ENCODE data around the gene ACHE.
"Not testable (repeated sequence)": the region's sequence is repeated elsewhere in the genome, so short reads cannot be mapped to it uniquely, and the experiment has no call there.

ACHE gene

GRCh38 chr7:100914879-100915447 lies 19.3 kb upstream of the ACHE start:
- H3K9ac ChIP-seq (ENCODE audit: low read length): no peak overlapping the region
- no peaks in the 10 kb centered on the region for H3K9me3 ChIP-seq (ENCODE audit: low read length)
- H3K4me1 ChIP-seq (ENCODE audit: insufficient read depth, low read length): no peaks in the 10 kb centered on the region
- H3K27ac ChIP-seq (ENCODE audit: low read depth, low read length): no peak overlapping the region
- no peaks in the 10 kb centered on the region for H3K27me3 ChIP-seq (ENCODE audit: control insufficient read depth in 1 of 2, insufficient read depth in 2 of 2, low read length in 2 of 2)
- H3K36me3 ChIP-seq (ENCODE audit: insufficient read depth, low read length): no peaks in the 10 kb centered on the region
- H3K4me3 ChIP-seq (ENCODE audit: low read depth in 1 of 2, low read length in 2 of 2): no peak overlapping the region

- no peaks in the 10 kb centered on the region for H3K36me3 ChIP-seq (ENCODE audit: insufficient read depth, low read length)
- no peaks in the 10 kb centered on the region for H3K9me3 ChIP-seq (ENCODE audit: low read length)
- no peak overlapping the region for H3K9ac ChIP-seq (ENCODE audit: low read length)
- no peaks in the 10 kb centered on the region for H3K27me3 ChIP-seq (ENCODE audit: control insufficient read depth in 1 of 2, insufficient read depth in 2 of 2, low read length in 2 of 2)
- H3K27ac ChIP-seq (ENCODE audit: low read depth, low read length): no peak overlapping the region
- no peaks in the 10 kb centered on the region for H3K4me1 ChIP-seq (ENCODE audit: insufficient read depth, low read length)
- H3K4me3 ChIP-seq (ENCODE audit: low read depth in 1 of 2, low read length in 2 of 2): no peak overlapping the region
Measured at GRCh38 chr7:100914208-100914878, 18.7 kb upstream of the ACHE start.

- Histone ChIP-seq H3K36me3 (ENCODE audit: insufficient read depth, low read length) (no peaks in the 10 kb centered on the region), H3K9me3 (ENCODE audit: low read length) (no peaks in the 10 kb centered on the region), H3K4me3 (ENCODE audit: low read depth in 1 of 2, low read length in 2 of 2) (no peak overlapping the region), H3K4me1 (ENCODE audit: insufficient read depth, low read length) (no peaks in the 10 kb centered on the region), H3K27me3 (ENCODE audit: control insufficient read depth in 1 of 2, insufficient read depth in 2 of 2, low read length in 2 of 2) (no peaks in the 10 kb centered on the region), H3K9ac (ENCODE audit: low read length) (no peak overlapping the region), H3K27ac (ENCODE audit: low read depth, low read length) (no peak overlapping the region)
Measured at GRCh38 chr7:100911484-100911883, 15.8 kb upstream of the ACHE start.

- H3K4me1 ChIP-seq (ENCODE audit: insufficient read depth, low read length); H3K27ac ChIP-seq (ENCODE audit: low read depth, low read length); H3K27me3 ChIP-seq (ENCODE audit: control insufficient read depth in 1 of 2, insufficient read depth in 2 of 2, low read length in 2 of 2); H3K4me3 ChIP-seq (ENCODE audit: low read depth in 1 of 2, low read length in 2 of 2); H3K9me3 ChIP-seq (ENCODE audit: low read length); H3K9ac ChIP-seq (ENCODE audit: low read length); H3K36me3 ChIP-seq (ENCODE audit: insufficient read depth, low read length): not testable (repeated sequence)
Measured at GRCh38 chr7:100910443-100910842, 14.8 kb upstream of the ACHE start.

- no peak overlapping the region for H3K27ac ChIP-seq (ENCODE audit: low read depth, low read length)
- no peaks in the 10 kb centered on the region for H3K27me3 ChIP-seq (ENCODE audit: control insufficient read depth in 1 of 2, insufficient read depth in 2 of 2, low read length in 2 of 2)
Measured at GRCh38 chr7:100908512-100908911, 12.8 kb upstream of the ACHE start.

GRCh38 chr7:100902638-100903037 lies 7.0 kb upstream of the ACHE start:
- no peaks in the 10 kb centered on the region for H3K4me1 ChIP-seq (ENCODE audit: insufficient read depth, low read length)
- no peaks in the 10 kb centered on the region for H3K36me3 ChIP-seq (ENCODE audit: insufficient read depth, low read length)
- no peaks in the 10 kb centered on the region for H3K9me3 ChIP-seq (ENCODE audit: low read length)
- H3K9ac ChIP-seq (ENCODE audit: low read length): no peak overlapping the region
- H3K27ac ChIP-seq (ENCODE audit: low read depth, low read length): no peak overlapping the region
- H3K27me3 ChIP-seq (ENCODE audit: control insufficient read depth in 1 of 2, insufficient read depth in 2 of 2, low read length in 2 of 2): peaks cover 3 to 7% of the 10 kb centered on the region in 2 donors
- H3K4me3 ChIP-seq (ENCODE audit: low read depth in 1 of 2, low read length in 2 of 2): no peak overlapping the region

More at GRCh38 chr7:100908512-100908911, 12.8 kb upstream of the ACHE start:
- Histone ChIP-seq H3K4me3 (ENCODE audit: low read depth in 1 of 2, low read length in 2 of 2) (no peak overlapping the region), H3K9ac (ENCODE audit: low read length) (no peak overlapping the region), H3K9me3 (ENCODE audit: low read length) (no peaks in the 10 kb centered on the region), H3K4me1 (ENCODE audit: insufficient read depth, low read length) (no peaks in the 10 kb centered on the region), H3K36me3 (ENCODE audit: insufficient read depth, low read length) (no peaks in the 10 kb centered on the region)

- no peaks in the 10 kb centered on the region for H3K9me3 ChIP-seq (ENCODE audit: low read length)
- H3K9ac ChIP-seq (ENCODE audit: low read length): no peak overlapping the region
- H3K27me3 ChIP-seq (ENCODE audit: control insufficient read depth in 1 of 2, insufficient read depth in 2 of 2, low read length in 2 of 2): peaks cover 8 to 13% of the 10 kb centered on the region in 2 donors
- no peaks in the 10 kb centered on the region for H3K36me3 ChIP-seq (ENCODE audit: insufficient read depth, low read length)
- no peaks in the 10 kb centered on the region for H3K4me1 ChIP-seq (ENCODE audit: insufficient read depth, low read length)
- no peak overlapping the region for H3K4me3 ChIP-seq (ENCODE audit: low read depth in 1 of 2, low read length in 2 of 2)
- H3K27ac ChIP-seq (ENCODE audit: low read depth, low read length): no peak overlapping the region
Measured at GRCh38 chr7:100901921-100902332, 6.2 kb upstream of the ACHE start.

GRCh38 chr7:100900978-100901377 lies 5.3 kb upstream of the ACHE start:
- Histone ChIP-seq H3K9ac (ENCODE audit: low read length) (no peak overlapping the region), H3K27me3 (ENCODE audit: control insufficient read depth in 1 of 2, insufficient read depth in 2 of 2, low read length in 2 of 2) (peaks cover 14 to 21% of the 10 kb centered on the region in 2 donors), H3K4me3 (ENCODE audit: low read depth in 1 of 2, low read length in 2 of 2) (no peak overlapping the region), H3K36me3 (ENCODE audit: insufficient read depth, low read length) (no peaks in the 10 kb centered on the region), H3K4me1 (ENCODE audit: insufficient read depth, low read length) (peaks cover 4% of the 10 kb centered on the region), H3K9me3 (ENCODE audit: low read length) (no peaks in the 10 kb centered on the region), H3K27ac (ENCODE audit: low read depth, low read length) (no peak overlapping the region)

GRCh38 chr7:100899432-100899831 lies 3.7 kb upstream of the ACHE start:
- Histone ChIP-seq H3K9ac (ENCODE audit: low read length) (no peak overlapping the region), H3K36me3 (ENCODE audit: insufficient read depth, low read length) (no peaks in the 10 kb centered on the region), H3K4me1 (ENCODE audit: insufficient read depth, low read length) (peaks cover 9% of the 10 kb centered on the region), H3K27ac (ENCODE audit: low read depth, low read length) (no peak overlapping the region), H3K4me3 (ENCODE audit: low read depth in 1 of 2, low read length in 2 of 2) (no peak overlapping the region), H3K27me3 (ENCODE audit: control insufficient read depth in 1 of 2, insufficient read depth in 2 of 2, low read length in 2 of 2) (peaks cover 15 to 32% of the 10 kb centered on the region in 2 donors), H3K9me3 (ENCODE audit: low read length) (no peaks in the 10 kb centered on the region)

GRCh38 chr7:100897772-100898454 lies 2.2 kb upstream of the ACHE start:
- no peaks in the 10 kb centered on the region for H3K36me3 ChIP-seq (ENCODE audit: insufficient read depth, low read length)
- no peak overlapping the region for H3K4me3 ChIP-seq (ENCODE audit: low read depth in 1 of 2, low read length in 2 of 2)
- no peak overlapping the region for H3K9ac ChIP-seq (ENCODE audit: low read length)
- H3K9me3 ChIP-seq (ENCODE audit: low read length): no peaks in the 10 kb centered on the region
- H3K4me1 ChIP-seq (ENCODE audit: insufficient read depth, low read length): peaks cover 9% of the 10 kb centered on the region
- H3K27me3 ChIP-seq (ENCODE audit: control insufficient read depth in 1 of 2, insufficient read depth in 2 of 2, low read length in 2 of 2): peaks cover 15 to 39% of the 10 kb centered on the region in 2 donors
- no peak overlapping the region for H3K27ac ChIP-seq (ENCODE audit: low read depth, low read length)

- Histone ChIP-seq H3K9ac (ENCODE audit: low read length) (no peak overlapping the region), H3K4me3 (ENCODE audit: low read depth in 1 of 2, low read length in 2 of 2) (peak overlapping the region in 1 of 2 donors; percentile 38), H3K36me3 (ENCODE audit: insufficient read depth, low read length) (no peaks in the 10 kb centered on the region), H3K9me3 (ENCODE audit: low read length) (no peaks in the 10 kb centered on the region), H3K27ac (ENCODE audit: low read depth, low read length) (no peak overlapping the region), H3K27me3 (ENCODE audit: control insufficient read depth in 1 of 2, insufficient read depth in 2 of 2, low read length in 2 of 2) (peaks cover 15 to 39% of the 10 kb centered on the region in 2 donors), H3K4me1 (ENCODE audit: insufficient read depth, low read length) (peaks cover 9% of the 10 kb centered on the region)
Measured at GRCh38 chr7:100896732-100897608, 1.3 kb upstream of the ACHE start.
